Gastroesophageal sphincter (tissue), 3 donors: ENCODE data around the gene PGK1.
"Not testable (repeated sequence)": the region's sequence is repeated elsewhere in the genome, so short reads cannot be mapped to it uniquely, and the experiment has no call there.

Source experiments
- EP300 ChIP-seq: sonication (generic); formaldehyde crosslinking; IDR thresholded peaks from one replicate; pipeline ENCODE4 v1.6.1; 2017; ENCODE audit warnings: antibody characterized with exemption, mild to moderate bottlenecking
- POLR2A ChIP-seq, 2 donors: fragments of 450-650 bp; IDR thresholded peaks; one replicate each; pipeline ENCODE4 v1.6.1; 2017; ENCODE audit warnings: antibody characterized with exemption in 2 of 2, mild to moderate bottlenecking in 2 of 2, moderate library complexity in 1 of 2
- POLR2AphosphoS5 ChIP-seq: sonication (generic); formaldehyde crosslinking; IDR thresholded peaks from one replicate; pipeline ENCODE4 v1.6.1; 2017; ENCODE audit warnings: antibody characterized with exemption
- TF ChIP-seq, protein P1 (sequence below), 4 experiments: fragments of 200-600 bp in 2 of 4; fragments of 450-650 bp in 2 of 4; sonication (generic) in 1 of 4; IDR thresholded peaks; one replicate each; pipeline ENCODE4 v1.5.1; 2017 to 2019; ENCODE audit warnings: antibody characterized with exemption in 4 of 4, mild to moderate bottlenecking in 2 of 4, moderate library complexity in 2 of 4

DNA sequence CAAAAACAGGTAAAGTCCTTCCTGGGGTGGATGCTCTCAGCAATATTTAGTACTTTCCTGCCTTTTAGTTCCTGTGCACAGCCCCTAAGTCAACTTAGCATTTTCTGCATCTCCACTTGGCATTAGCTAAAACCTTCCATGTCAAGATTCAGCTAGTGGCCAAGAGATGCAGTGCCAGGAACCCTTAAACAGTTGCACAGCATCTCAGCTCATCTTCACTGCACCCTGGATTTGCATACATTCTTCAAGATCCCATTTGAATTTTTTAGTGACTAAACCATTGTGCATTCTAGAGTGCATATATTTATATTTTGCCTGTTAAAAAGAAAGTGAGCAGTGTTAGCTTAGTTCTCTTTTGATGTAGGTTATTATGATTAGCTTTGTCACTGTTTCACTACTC is 21.7 kb downstream of the PGK1 start:
- TF ChIP-seq EP300; POLR2A (IDR thresholded peaks at IDR 0.05); POLR2AphosphoS5: not testable (repeated sequence)
- TF ChIP-seq, protein P1, sequence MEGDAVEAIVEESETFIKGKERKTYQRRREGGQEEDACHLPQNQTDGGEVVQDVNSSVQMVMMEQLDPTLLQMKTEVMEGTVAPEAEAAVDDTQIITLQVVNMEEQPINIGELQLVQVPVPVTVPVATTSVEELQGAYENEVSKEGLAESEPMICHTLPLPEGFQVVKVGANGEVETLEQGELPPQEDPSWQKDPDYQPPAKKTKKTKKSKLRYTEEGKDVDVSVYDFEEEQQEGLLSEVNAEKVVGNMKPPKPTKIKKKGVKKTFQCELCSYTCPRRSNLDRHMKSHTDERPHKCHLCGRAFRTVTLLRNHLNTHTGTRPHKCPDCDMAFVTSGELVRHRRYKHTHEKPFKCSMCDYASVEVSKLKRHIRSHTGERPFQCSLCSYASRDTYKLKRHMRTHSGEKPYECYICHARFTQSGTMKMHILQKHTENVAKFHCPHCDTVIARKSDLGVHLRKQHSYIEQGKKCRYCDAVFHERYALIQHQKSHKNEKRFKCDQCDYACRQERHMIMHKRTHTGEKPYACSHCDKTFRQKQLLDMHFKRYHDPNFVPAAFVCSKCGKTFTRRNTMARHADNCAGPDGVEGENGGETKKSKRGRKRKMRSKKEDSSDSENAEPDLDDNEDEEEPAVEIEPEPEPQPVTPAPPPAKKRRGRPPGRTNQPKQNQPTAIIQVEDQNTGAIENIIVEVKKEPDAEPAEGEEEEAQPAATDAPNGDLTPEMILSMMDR (IDR thresholded peaks at IDR 0.05) = not testable (repeated sequence)
